Karpas-422 (cell line): ENCODE data around the gene RCOR1. TPM values are rescaled to one million over a fixed set of nuclear protein-coding genes. Genes with fewer than 3 reads are reported as not detected.
"Not testable (repeated sequence)": the region's sequence is repeated elsewhere in the genome, so short reads cannot be mapped to it uniquely, and the experiment has no call there.

Source experiments
- DNase-seq: peaks from one replicate; pipeline ENCODE4 v3.0.0-alpha.2; 2015
- H2AFZ ChIP-seq: fragments of 200-600 bp; sonication (generic); 2 replicates; pipeline ENCODE4 v1.6.1; 2014; ENCODE audit warnings: antibody characterized with exemption, low read length, mixed read lengths
- H3K27ac ChIP-seq: fragments of 200-600 bp; sonication (generic); 2 replicates; pipeline ENCODE4 v1.5.1; 2014; ENCODE audit warnings: mild to moderate bottlenecking, low read length, moderate library complexity
- H3K27me3 ChIP-seq: fragments of 200-600 bp; sonication (generic); 2 replicates; pipeline ENCODE4 v1.6.1; 2014; ENCODE audit warnings: low read length, mixed read lengths
- H3K36me3 ChIP-seq: fragments of 200-600 bp; sonication (generic); 2 replicates; pipeline ENCODE4 v1.6.1; 2014; ENCODE audit warnings: low read length, mixed read lengths; ENCODE audit not compliant: insufficient read depth
- H3K4me1 ChIP-seq: fragments of 200-600 bp; sonication (generic); 2 replicates; pipeline ENCODE4 v1.6.1; 2014; ENCODE audit warnings: mild to moderate bottlenecking, low read length, mixed read lengths
- H3K4me2 ChIP-seq: fragments of 200-600 bp; sonication (generic); 2 replicates; pipeline ENCODE4 v1.6.1; 2014; ENCODE audit warnings: low read length, low read depth, mild to moderate bottlenecking; ENCODE audit not compliant: poor library complexity, severe bottlenecking
- H3K4me3 ChIP-seq: fragments of 200-600 bp; sonication (generic); 2 replicates; pipeline ENCODE4 v1.5.1; 2014; ENCODE audit warnings: mild to moderate bottlenecking, antibody characterized with exemption, low read length, mixed read lengths
- H3K79me2 ChIP-seq: fragments of 200-600 bp; sonication (generic); 2 replicates; pipeline ENCODE4 v1.6.1; 2014; ENCODE audit warnings: mild to moderate bottlenecking, low read length, mixed read lengths
- H3K9ac ChIP-seq: fragments of 200-600 bp; sonication (generic); 2 replicates; pipeline ENCODE4 v1.6.0; 2014; ENCODE audit warnings: low read length
- H3K9me2 ChIP-seq: fragments of 200-600 bp; sonication (generic), shearing (Covaris generic); replicated peaks from 2 replicates; pipeline ENCODE4 v1.6.0; 2014; ENCODE audit warnings: mild to moderate bottlenecking, low read length, moderate library complexity; ENCODE audit not compliant: insufficient read depth
- H3K9me3 ChIP-seq: fragments of 300-700, 200-600 bp; sonication (generic); 2 replicates; pipeline ENCODE4 v1.6.1; 2014; ENCODE audit warnings: low read length, mixed read lengths
- H4K20me1 ChIP-seq: fragments of 200-600 bp; sonication (generic); 2 replicates; pipeline ENCODE4 v1.6.1; 2014; ENCODE audit warnings: mild to moderate bottlenecking, antibody characterized with exemption, low read length, low read depth; ENCODE audit not compliant: insufficient read depth
- total RNA-seq: library from RNA; depleted of rRNA; stranded (reverse); fragments of >200 nt; shearing (Covaris generic); gene quantifications from 2 replicates; pipeline ENCODE4 v1.2.3, GENCODE V29; 2014; ENCODE audit warnings: low replicate concordance

The RCOR1 gene
- total RNA-seq, 1 experiment from 2014 or later = 46.9 TPM

DNA sequence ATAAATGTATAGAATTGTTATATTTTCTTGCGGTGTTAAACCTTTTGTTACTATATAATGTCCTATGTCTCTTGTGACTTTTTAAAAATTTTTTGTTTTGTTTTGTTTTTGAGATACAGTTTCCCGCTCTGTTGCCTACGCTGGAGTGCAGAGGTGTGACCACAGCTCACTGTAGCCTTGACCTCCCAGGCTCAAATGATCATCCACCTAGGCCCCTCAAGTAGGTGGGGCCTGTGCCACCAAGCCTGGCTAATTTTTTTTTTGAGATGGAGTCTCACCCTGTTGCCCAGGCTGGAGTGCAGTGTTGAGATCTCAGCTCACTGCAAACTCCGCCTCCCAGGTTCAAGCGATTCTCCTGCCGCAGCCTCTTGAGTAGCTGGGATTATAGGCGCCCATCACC, 26.5 kb upstream of the RCOR1 start:
- no peak overlapping the region for H2AFZ ChIP-seq
- H4K20me1 ChIP-seq = no peaks in the 10 kb centered on the region

DNA sequence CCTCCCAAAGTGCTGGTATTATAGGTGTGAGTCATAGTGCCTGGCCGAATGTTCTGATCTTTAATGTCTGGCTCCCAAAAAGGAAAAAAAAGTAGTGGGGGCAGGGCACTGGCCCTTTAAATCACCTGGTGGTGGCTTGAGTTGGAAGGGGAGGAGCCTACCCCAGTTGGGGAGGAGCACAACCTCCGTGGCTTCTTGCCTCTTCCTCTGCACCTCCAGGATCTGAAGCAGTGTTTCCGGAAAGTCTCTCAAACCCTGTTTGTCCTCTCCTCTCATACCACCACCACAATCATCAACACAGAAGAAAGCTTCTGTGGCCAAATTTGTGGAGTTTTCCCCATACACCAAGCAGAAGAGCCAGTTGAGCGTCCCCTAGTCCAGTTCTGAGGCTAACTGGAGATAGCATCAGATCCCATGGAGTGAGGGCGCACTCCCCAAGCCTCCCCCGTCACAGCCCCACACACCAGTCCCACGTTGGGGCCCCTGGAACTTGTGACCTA, 24.3 kb upstream of the RCOR1 start:
- Histone ChIP-seq H3K9ac (no peak overlapping the region), H3K79me2 (no peaks in the 10 kb centered on the region), H3K4me3 (no peak overlapping the region), H2AFZ (peak overlapping the region; percentile 47; the same call in 1 of the 2 replicates), H3K9me3 (no peaks in the 10 kb centered on the region), H4K20me1 (no peaks in the 10 kb centered on the region), H3K27me3 (no peaks in the 10 kb centered on the region), H3K4me1 (peaks cover 23% of the 10 kb centered on the region), H3K36me3 (no peaks in the 10 kb centered on the region), H3K27ac (no peak overlapping the region), H3K9me2 (no peaks in the 10 kb centered on the region), H3K4me2 (peak overlapping the region; percentile 25)
- DNase-seq = peak; percentile 76

More for the DNA sequence above, 26.5 kb upstream of the RCOR1 start:
- no peaks in the 10 kb centered on the region for H3K36me3 ChIP-seq
- no peaks in the 10 kb centered on the region for H3K9me3 ChIP-seq
- H3K4me2 ChIP-seq = peak overlapping the region; percentile 13
- no peak for DNase-seq
- no peaks in the 10 kb centered on the region for H3K9me2 ChIP-seq
- H3K27me3 ChIP-seq = no peaks in the 10 kb centered on the region
- H3K4me3 ChIP-seq = no peak overlapping the region
- no peak overlapping the region for H3K9ac ChIP-seq
- H3K27ac ChIP-seq = no peak overlapping the region
- no peaks in the 10 kb centered on the region for H3K79me2 ChIP-seq
- H3K4me1 ChIP-seq = peaks cover 22% of the 10 kb centered on the region

- Histone ChIP-seq H2AFZ (no peak overlapping the region), H3K79me2 (no peaks in the 10 kb centered on the region), H3K27ac (no peak overlapping the region), H3K9me3 (no peaks in the 10 kb centered on the region), H3K36me3 (no peaks in the 10 kb centered on the region), H3K27me3 (no peaks in the 10 kb centered on the region), H3K4me2 (no peak overlapping the region), H3K9ac (no peak overlapping the region), H3K4me3 (no peak overlapping the region), H3K4me1 (peaks cover 31% of the 10 kb centered on the region), H3K9me2 (no peaks in the 10 kb centered on the region), H4K20me1 (no peaks in the 10 kb centered on the region)
- no peak for DNase-seq
These were observed 22.0 kb upstream of the RCOR1 start for GRCh38 chr14:102570334-102570995.

DNA sequence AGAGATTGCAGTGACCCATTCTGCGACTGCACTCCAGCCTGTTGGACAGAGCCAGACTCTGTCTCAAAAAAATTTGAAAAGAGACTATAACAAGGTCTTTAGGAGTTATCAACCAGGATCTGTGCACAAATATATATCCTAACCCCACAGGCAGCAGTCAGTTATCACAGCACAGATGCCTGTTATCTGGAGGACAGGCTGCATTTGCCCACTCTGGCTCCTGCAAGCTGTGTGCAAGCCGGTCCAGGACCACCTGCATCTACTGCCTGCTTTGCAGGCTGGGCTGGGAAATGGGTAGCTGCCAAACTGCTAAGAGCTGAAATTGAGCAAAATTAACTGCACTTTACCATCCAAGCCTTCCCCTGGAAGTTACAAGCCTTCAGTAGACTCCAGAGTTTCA, 21.4 kb upstream of the RCOR1 start:
- H3K9ac ChIP-seq = no peak overlapping the region
- H3K9me3 ChIP-seq = no peaks in the 10 kb centered on the region
- H3K27ac ChIP-seq = no peak overlapping the region
- H3K4me1 ChIP-seq = peaks cover 26% of the 10 kb centered on the region
- no peaks in the 10 kb centered on the region for H3K79me2 ChIP-seq
- H3K9me2 ChIP-seq = no peaks in the 10 kb centered on the region
- no peak overlapping the region for H3K4me2 ChIP-seq
- no peaks in the 10 kb centered on the region for H3K36me3 ChIP-seq
- H3K4me3 ChIP-seq = no peak overlapping the region
- no peaks in the 10 kb centered on the region for H4K20me1 ChIP-seq
- DNase-seq = no peak
- no peak overlapping the region for H2AFZ ChIP-seq
- H3K27me3 ChIP-seq = no peaks in the 10 kb centered on the region

DNA sequence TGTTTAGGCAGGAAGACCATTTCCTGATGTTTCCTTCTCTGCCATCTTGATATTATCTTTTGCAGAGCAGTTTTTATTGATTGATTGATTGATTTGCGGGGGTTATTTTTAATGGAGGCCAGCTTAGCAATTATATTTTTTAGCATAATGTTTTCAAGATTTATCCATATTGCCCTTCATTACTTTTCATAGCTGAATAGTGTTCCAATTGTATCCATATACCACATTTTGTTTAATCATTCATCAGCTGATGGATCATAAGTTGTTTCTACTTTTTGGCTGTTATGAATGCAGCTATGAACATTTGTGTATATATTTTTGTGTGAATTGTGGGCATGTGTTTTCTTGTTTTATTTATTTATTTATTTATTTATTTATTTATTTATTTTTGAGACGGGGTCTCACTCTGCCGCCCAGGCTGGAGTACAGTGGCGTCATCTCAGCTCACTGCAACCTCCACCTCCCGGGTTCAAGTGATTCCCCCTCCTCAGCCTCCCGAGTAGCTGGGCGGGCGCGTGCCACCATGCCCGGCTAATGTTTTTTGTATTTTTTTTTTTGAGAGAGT, 20.9 kb upstream of the RCOR1 start:
- Histone ChIP-seq H3K27me3 (no peaks in the 10 kb centered on the region), H3K4me1 (peaks cover 22% of the 10 kb centered on the region), H3K9me3 (no peaks in the 10 kb centered on the region), H3K9me2 (no peaks in the 10 kb centered on the region), H3K4me2 (no peak overlapping the region), H3K36me3 (no peaks in the 10 kb centered on the region), H3K27ac (no peak overlapping the region), H3K9ac (no peak overlapping the region), H3K79me2 (no peaks in the 10 kb centered on the region), H2AFZ (no peak overlapping the region), H3K4me3 (no peak overlapping the region), H4K20me1 (no peaks in the 10 kb centered on the region)
- DNase-seq = no peak

DNA sequence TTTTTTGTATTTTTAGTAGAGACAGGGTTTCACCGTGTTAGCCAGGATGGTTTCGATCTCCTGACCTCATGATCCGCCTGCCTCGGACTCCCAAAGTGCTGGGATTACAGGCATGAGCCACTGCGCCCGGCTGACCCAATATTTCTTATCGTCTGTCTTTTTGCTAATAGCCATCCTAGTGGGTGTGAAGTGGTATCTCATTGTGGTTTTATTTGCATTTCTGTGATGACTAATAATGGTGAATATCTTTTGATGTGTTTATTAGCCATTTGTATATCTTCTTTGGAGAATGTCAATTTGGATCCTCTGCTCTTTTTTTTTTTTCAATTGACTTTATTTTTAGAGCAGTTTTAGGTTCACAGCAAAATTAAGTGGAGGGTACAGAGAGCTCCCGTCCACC, 19.3 kb upstream of the RCOR1 start:
- Histone ChIP-seq H3K4me2 (peak overlapping the region; percentile 59), H3K4me3 (peak overlapping the region; percentile 43; the same call in 1 of the 2 replicates), H3K9ac (peak overlapping the region; percentile 37; the same call in 1 of the 2 replicates), H3K4me1 (peaks cover 17% of the 10 kb centered on the region), H2AFZ (peak overlapping the region; percentile 82)
- not testable (repeated sequence) for H4K20me1 ChIP-seq, H3K36me3 ChIP-seq, DNase-seq, H3K9me3 ChIP-seq, H3K27ac ChIP-seq, H3K9me2 ChIP-seq, H3K27me3 ChIP-seq, H3K79me2 ChIP-seq

DNA sequence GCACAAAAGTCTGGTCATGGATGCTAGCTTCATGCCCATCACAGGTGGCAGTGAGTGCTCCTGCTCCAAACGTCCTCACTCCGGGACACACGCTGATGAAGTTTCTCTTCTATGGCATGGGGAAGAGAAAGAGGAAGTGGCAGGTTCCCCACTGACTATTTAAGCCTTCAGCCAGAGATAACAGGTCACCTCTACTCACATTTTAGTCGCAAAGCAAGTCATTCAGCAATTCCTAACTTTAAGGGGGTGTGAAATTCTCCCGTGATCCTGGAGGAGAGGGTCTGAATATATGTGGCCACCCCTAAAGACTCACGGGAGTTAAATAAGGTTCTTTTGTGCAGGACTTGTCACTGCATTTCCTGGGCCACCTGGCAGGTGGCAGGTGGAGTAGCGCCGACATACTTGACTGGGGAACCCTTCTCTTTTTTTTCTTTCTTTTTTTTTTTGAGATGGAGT, 18.8 kb upstream of the RCOR1 start:
- Histone ChIP-seq H3K27ac (no peak overlapping the region), H3K9me2 (no peaks in the 10 kb centered on the region), H4K20me1 (no peaks in the 10 kb centered on the region), H3K4me2 (peak overlapping the region; percentile 59), H3K9ac (peak overlapping the region; percentile 37; the same call in 1 of the 2 replicates), H3K4me3 (peak overlapping the region; percentile 43; the same call in 1 of the 2 replicates), H3K79me2 (no peaks in the 10 kb centered on the region), H2AFZ (peak overlapping the region; percentile 82), H3K36me3 (no peaks in the 10 kb centered on the region), H3K9me3 (no peaks in the 10 kb centered on the region), H3K4me1 (peaks cover 14% of the 10 kb centered on the region), H3K27me3 (no peaks in the 10 kb centered on the region)
- peak; percentile 76 for DNase-seq

- Histone ChIP-seq H3K9me3 (no peaks in the 10 kb centered on the region), H3K79me2 (no peaks in the 10 kb centered on the region), H2AFZ (no peak overlapping the region), H4K20me1 (no peaks in the 10 kb centered on the region), H3K27ac (no peak overlapping the region), H3K9me2 (no peaks in the 10 kb centered on the region), H3K4me3 (no peak overlapping the region), H3K36me3 (no peaks in the 10 kb centered on the region), H3K4me2 (peak overlapping the region; percentile 59), H3K4me1 (peaks cover 14% of the 10 kb centered on the region), H3K9ac (no peak overlapping the region), H3K27me3 (no peaks in the 10 kb centered on the region)
- no peak for DNase-seq
These were observed 17.9 kb upstream of the RCOR1 start for GRCh38 chr14:102574281-102575159.
